ENCODE results near the gene SGCG.

Gene SGCG

GRCh38 chr13:23322353-23323336, 141.9 kb downstream of the SGCG start:
- Histone ChIP-seq H3K27ac (ENCODE audit: low read depth, low read length) (no peak overlapping the region), H3K4me3 (ENCODE audit: low read depth in 1 of 2, low read length in 2 of 2) (no peak overlapping the region), H3K27me3 (ENCODE audit: control insufficient read depth in 1 of 2, insufficient read depth in 2 of 2, low read length in 2 of 2) (no peaks in the 10 kb centered on the region)

GRCh38 chr13:23323946-23324709, 143.3 kb downstream of the SGCG start:
- H3K4me3 ChIP-seq (ENCODE audit: low read depth in 1 of 2, low read length in 2 of 2): no peak overlapping the region
- no peaks in the 10 kb centered on the region for H3K27me3 ChIP-seq (ENCODE audit: control insufficient read depth in 1 of 2, insufficient read depth in 2 of 2, low read length in 2 of 2)
- H3K36me3 ChIP-seq (ENCODE audit: control insufficient read depth in 1 of 2, insufficient read depth in 2 of 2, low read length in 2 of 2): no peaks in the 10 kb centered on the region
- no peaks in the 10 kb centered on the region for H3K9me3 ChIP-seq (ENCODE audit: control insufficient read depth in 1 of 2, low read length in 2 of 2)
- peaks cover 0 to 4% of the 10 kb centered on the region in 2 donors for H3K4me1 ChIP-seq (ENCODE audit: control insufficient read depth in 1 of 2, insufficient read depth in 2 of 2, low read length in 2 of 2)
- no peak overlapping the region for H3K9ac ChIP-seq (ENCODE audit: low read depth in 1 of 2, low read length in 2 of 2)
- no peak overlapping the region for H3K27ac ChIP-seq (ENCODE audit: low read depth, low read length)

More at GRCh38 chr13:23322353-23323336, 141.9 kb downstream of the SGCG start:
- peaks cover 0 to 4% of the 10 kb centered on the region in 2 donors for H3K4me1 ChIP-seq (ENCODE audit: control insufficient read depth in 1 of 2, insufficient read depth in 2 of 2, low read length in 2 of 2)
- H3K36me3 ChIP-seq (ENCODE audit: control insufficient read depth in 1 of 2, insufficient read depth in 2 of 2, low read length in 2 of 2): no peaks in the 10 kb centered on the region
- no peaks in the 10 kb centered on the region for H3K9me3 ChIP-seq (ENCODE audit: control insufficient read depth in 1 of 2, low read length in 2 of 2)
- H3K9ac ChIP-seq (ENCODE audit: low read depth in 1 of 2, low read length in 2 of 2): no peak overlapping the region

DNA sequence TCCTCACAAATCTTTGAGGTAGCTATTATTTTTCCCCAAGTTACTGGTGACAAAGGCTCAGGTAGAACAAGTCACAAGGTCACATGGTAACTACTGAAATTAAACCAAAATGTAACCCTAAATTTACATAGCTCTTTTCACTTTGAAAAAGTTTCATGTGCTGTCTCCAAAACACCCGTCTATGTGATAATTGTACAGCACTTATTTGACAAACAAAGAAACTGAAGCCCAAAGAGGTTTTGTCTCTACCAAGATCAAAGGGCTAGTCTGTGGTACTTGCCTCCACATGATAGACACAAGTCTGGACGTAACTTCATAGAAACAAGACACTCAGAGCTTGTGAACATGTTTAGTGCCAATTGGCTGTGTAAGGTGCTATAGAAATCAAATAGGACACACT, 144.4 kb downstream of the SGCG start:
- no peak overlapping the region for H3K4me3 ChIP-seq (ENCODE audit: low read depth in 1 of 2, low read length in 2 of 2)
- peaks cover 0 to 4% of the 10 kb centered on the region in 2 donors for H3K4me1 ChIP-seq (ENCODE audit: control insufficient read depth in 1 of 2, insufficient read depth in 2 of 2, low read length in 2 of 2)
- H3K9ac ChIP-seq (ENCODE audit: low read depth in 1 of 2, low read length in 2 of 2): no peak overlapping the region
- no peak overlapping the region for H3K27ac ChIP-seq (ENCODE audit: low read depth, low read length)
- H3K36me3 ChIP-seq (ENCODE audit: control insufficient read depth in 1 of 2, insufficient read depth in 2 of 2, low read length in 2 of 2): no peaks in the 10 kb centered on the region
- no peaks in the 10 kb centered on the region for H3K27me3 ChIP-seq (ENCODE audit: control insufficient read depth in 1 of 2, insufficient read depth in 2 of 2, low read length in 2 of 2)
- no peaks in the 10 kb centered on the region for H3K9me3 ChIP-seq (ENCODE audit: control insufficient read depth in 1 of 2, low read length in 2 of 2)

- Histone ChIP-seq H3K4me1 (ENCODE audit: control insufficient read depth in 1 of 2, insufficient read depth in 2 of 2, low read length in 2 of 2) (no peaks in the 10 kb centered on the region), H3K27ac (ENCODE audit: low read depth, low read length) (no peak overlapping the region), H3K4me3 (ENCODE audit: low read depth in 1 of 2, low read length in 2 of 2) (no peak overlapping the region), H3K9ac (ENCODE audit: low read depth in 1 of 2, low read length in 2 of 2) (no peak overlapping the region), H3K36me3 (ENCODE audit: control insufficient read depth in 1 of 2, insufficient read depth in 2 of 2, low read length in 2 of 2) (no peaks in the 10 kb centered on the region), H3K27me3 (ENCODE audit: control insufficient read depth in 1 of 2, insufficient read depth in 2 of 2, low read length in 2 of 2) (no peaks in the 10 kb centered on the region), H3K9me3 (ENCODE audit: control insufficient read depth in 1 of 2, low read length in 2 of 2) (peaks cover 9 to 20% of the 10 kb centered on the region in 2 donors)
Observed at GRCh38 chr13:23330356-23330755, 149.6 kb downstream of the SGCG start.

- Histone ChIP-seq H3K9ac (ENCODE audit: low read depth in 1 of 2, low read length in 2 of 2) (no peak overlapping the region), H3K9me3 (ENCODE audit: control insufficient read depth in 1 of 2, low read length in 2 of 2) (peaks cover 3 to 19% of the 10 kb centered on the region in 2 donors), H3K4me3 (ENCODE audit: low read depth in 1 of 2, low read length in 2 of 2) (no peak overlapping the region), H3K36me3 (ENCODE audit: control insufficient read depth in 1 of 2, insufficient read depth in 2 of 2, low read length in 2 of 2) (peaks cover 0 to 6% of the 10 kb centered on the region in 2 donors), H3K4me1 (ENCODE audit: control insufficient read depth in 1 of 2, insufficient read depth in 2 of 2, low read length in 2 of 2) (no peaks in the 10 kb centered on the region), H3K27ac (ENCODE audit: low read depth, low read length) (no peak overlapping the region), H3K27me3 (ENCODE audit: control insufficient read depth in 1 of 2, insufficient read depth in 2 of 2, low read length in 2 of 2) (no peaks in the 10 kb centered on the region)
Observed at GRCh38 chr13:23339225-23339624, 158.4 kb downstream of the SGCG start.

GRCh38 chr13:23344931-23345595, 164.3 kb downstream of the SGCG start:
- Histone ChIP-seq H3K36me3 (ENCODE audit: control insufficient read depth in 1 of 2, insufficient read depth in 2 of 2, low read length in 2 of 2) (peaks cover 6% of the 10 kb centered on the region in 2 donors), H3K27ac (ENCODE audit: low read depth, low read length) (no peak overlapping the region), H3K27me3 (ENCODE audit: control insufficient read depth in 1 of 2, insufficient read depth in 2 of 2, low read length in 2 of 2) (no peaks in the 10 kb centered on the region), H3K9me3 (ENCODE audit: control insufficient read depth in 1 of 2, low read length in 2 of 2) (no peaks in the 10 kb centered on the region), H3K4me1 (ENCODE audit: control insufficient read depth in 1 of 2, insufficient read depth in 2 of 2, low read length in 2 of 2) (no peaks in the 10 kb centered on the region), H3K4me3 (ENCODE audit: low read depth in 1 of 2, low read length in 2 of 2) (no peak overlapping the region), H3K9ac (ENCODE audit: low read depth in 1 of 2, low read length in 2 of 2) (no peak overlapping the region)

GRCh38 chr13:23347601-23348000, 166.8 kb downstream of the SGCG start:
- H3K27ac ChIP-seq (ENCODE audit: low read depth, low read length): no peak overlapping the region
- H3K4me1 ChIP-seq (ENCODE audit: control insufficient read depth in 1 of 2, insufficient read depth in 2 of 2, low read length in 2 of 2): no peaks in the 10 kb centered on the region
- H3K4me3 ChIP-seq (ENCODE audit: low read depth in 1 of 2, low read length in 2 of 2): no peak overlapping the region
- no peaks in the 10 kb centered on the region for H3K9me3 ChIP-seq (ENCODE audit: control insufficient read depth in 1 of 2, low read length in 2 of 2)
- no peaks in the 10 kb centered on the region for H3K27me3 ChIP-seq (ENCODE audit: control insufficient read depth in 1 of 2, insufficient read depth in 2 of 2, low read length in 2 of 2)
- H3K9ac ChIP-seq (ENCODE audit: low read depth in 1 of 2, low read length in 2 of 2): no peak overlapping the region
- H3K36me3 ChIP-seq (ENCODE audit: control insufficient read depth in 1 of 2, insufficient read depth in 2 of 2, low read length in 2 of 2): peaks cover 0 to 6% of the 10 kb centered on the region in 2 donors

DNA sequence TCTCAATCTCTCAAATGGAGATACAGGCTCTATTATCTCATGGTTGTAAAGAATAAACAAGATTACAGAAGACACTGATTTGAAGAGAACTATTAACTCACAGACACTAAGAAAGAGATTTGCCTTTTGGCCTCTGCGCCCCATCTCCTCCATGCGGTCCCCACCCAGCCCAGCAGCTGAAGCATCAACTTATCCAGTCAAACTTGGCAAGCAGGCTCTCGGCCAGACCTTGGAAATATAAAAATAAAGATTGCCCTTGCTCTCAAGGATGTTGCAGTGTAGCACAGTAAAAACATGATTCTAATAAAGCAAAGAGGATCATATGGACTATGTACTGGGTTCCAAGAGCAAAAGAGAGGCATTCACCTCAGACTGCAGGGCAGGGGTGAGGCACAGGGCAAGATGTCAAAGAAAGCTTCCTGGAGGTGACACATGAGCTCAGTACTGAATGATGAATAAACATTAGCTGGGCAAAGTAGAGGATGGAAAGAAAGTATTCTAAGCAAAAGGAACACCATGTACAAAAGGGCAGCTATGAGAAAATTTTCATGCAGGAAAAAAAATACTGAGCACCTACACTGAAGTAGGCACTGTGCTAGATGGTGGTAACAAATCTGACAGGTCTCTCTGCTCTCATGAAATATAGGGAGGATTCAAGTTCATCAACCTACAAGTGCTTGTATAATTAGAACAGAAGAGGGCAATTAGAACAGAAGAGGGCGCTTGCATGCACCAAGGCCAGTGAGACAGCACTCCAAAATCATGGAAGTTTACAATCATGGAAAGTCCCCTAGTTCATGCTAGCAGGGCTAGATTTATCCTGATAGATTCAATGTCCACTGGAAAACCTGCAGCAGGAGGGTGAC, 167.7 kb downstream of the SGCG start:
- Histone ChIP-seq H3K27me3 (ENCODE audit: control insufficient read depth in 1 of 2, insufficient read depth in 2 of 2, low read length in 2 of 2) (no peaks in the 10 kb centered on the region), H3K9me3 (ENCODE audit: control insufficient read depth in 1 of 2, low read length in 2 of 2) (no peaks in the 10 kb centered on the region), H3K4me1 (ENCODE audit: control insufficient read depth in 1 of 2, insufficient read depth in 2 of 2, low read length in 2 of 2) (no peaks in the 10 kb centered on the region), H3K4me3 (ENCODE audit: low read depth in 1 of 2, low read length in 2 of 2) (no peak overlapping the region), H3K9ac (ENCODE audit: low read depth in 1 of 2, low read length in 2 of 2) (no peak overlapping the region), H3K36me3 (ENCODE audit: control insufficient read depth in 1 of 2, insufficient read depth in 2 of 2, low read length in 2 of 2) (peaks cover 4 to 6% of the 10 kb centered on the region in 2 donors), H3K27ac (ENCODE audit: low read depth, low read length) (no peak overlapping the region)

DNA sequence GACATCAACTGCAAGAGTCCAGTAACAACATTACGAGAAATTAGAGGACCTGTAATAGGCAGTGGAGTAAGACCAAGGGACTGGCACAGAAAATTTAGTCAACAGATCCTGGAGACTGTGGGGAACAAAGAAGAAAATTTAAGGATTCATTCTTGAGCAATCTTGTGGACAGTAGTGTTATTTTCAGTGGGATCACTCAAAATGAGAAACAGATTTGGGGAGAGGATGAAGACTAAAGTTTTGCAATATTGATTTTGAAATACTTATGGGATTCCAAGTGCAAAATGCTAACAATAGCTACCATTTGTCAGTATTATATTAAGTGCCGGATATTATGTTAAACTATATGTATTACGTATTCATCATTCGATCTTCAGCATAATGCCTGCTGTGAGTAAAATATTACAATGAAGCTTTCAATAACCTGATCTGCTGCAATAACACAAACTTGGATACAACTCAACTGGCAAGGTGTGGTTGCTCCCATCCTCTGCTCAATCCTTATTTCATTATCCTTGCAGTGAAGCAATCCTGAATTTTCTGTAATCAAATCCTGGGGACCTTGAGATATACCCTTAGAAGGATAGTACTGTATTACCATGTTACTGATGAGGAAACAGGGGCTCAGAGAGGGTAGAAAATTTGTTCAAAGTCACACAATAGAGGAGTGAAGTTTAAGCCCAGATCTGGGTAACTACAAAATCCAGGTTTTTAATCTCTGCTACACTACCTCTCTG, 168.6 kb downstream of the SGCG start:
- no peaks in the 10 kb centered on the region for H3K9me3 ChIP-seq (ENCODE audit: control insufficient read depth in 1 of 2, low read length in 2 of 2)
- no peak overlapping the region for H3K9ac ChIP-seq (ENCODE audit: low read depth in 1 of 2, low read length in 2 of 2)
- no peaks in the 10 kb centered on the region for H3K4me1 ChIP-seq (ENCODE audit: control insufficient read depth in 1 of 2, insufficient read depth in 2 of 2, low read length in 2 of 2)
- no peak overlapping the region for H3K27ac ChIP-seq (ENCODE audit: low read depth, low read length)
- peaks cover 4 to 6% of the 10 kb centered on the region in 2 donors for H3K36me3 ChIP-seq (ENCODE audit: control insufficient read depth in 1 of 2, insufficient read depth in 2 of 2, low read length in 2 of 2)
- H3K27me3 ChIP-seq (ENCODE audit: control insufficient read depth in 1 of 2, insufficient read depth in 2 of 2, low read length in 2 of 2): no peaks in the 10 kb centered on the region
- no peak overlapping the region for H3K4me3 ChIP-seq (ENCODE audit: low read depth in 1 of 2, low read length in 2 of 2)
